Stimulated activated CD8-positive, alpha-beta memory T cell treated with anti-CD3 and anti-CD28 coated beads, Interleukin-12 subunit alpha, Interleukin-12 subunit beta, amount 100 ng/mL, for 24 hours (primary cell): ENCODE data around the gene RCOR1.
"Not testable (repeated sequence)": the region's sequence is repeated elsewhere in the genome, so short reads cannot be mapped to it uniquely, and the experiment has no call there.

ENCODE experiments used
- DNase-seq: peaks from one replicate; pipeline ENCODE4 v3.0.0-alpha.2; 2020; ENCODE audit errors: extremely low read depth

The RCOR1 gene

DNA sequence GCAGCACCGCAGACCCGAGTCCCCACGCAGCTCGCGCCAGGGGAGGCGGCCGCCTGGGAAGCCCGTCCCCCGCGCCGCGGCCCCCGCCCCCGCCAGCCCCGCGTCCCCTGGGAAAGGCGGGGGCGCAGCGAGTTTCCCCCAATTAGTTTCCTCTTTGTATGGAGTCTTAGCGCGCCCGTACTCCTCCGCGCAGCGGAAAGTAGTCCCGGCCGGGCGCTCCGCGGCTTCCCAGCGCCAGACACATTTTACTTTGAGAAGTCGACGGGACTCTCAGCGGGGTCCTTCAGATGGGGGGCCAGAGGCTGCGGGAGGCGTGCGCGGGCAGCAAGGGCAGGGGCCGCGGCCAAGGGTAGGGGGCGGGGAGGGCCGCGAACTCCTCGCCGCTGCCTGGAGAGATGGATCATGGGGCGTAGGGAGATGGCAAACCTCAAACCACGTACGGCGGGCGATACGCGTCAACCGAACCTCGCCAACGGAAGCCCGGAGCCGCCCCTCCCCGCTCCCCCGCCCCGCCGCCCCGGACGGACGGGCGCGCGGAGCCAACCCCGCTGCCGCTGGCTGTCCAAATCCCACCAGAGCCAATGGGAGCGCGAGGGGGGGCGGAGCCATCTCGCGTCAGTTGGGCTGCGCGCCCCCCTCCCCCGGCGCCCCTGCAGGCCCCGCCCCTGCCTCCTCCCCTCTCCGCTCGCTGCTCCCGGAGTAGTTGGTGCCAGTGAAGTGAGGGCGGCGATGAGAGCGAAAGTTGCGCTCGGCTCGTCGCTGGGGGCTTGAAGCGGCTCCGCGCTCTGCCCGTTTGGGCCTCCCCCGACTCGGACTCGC lies at the start of gene RCOR1:
RCOR1 (plus strand) TSS at position 706 of the 819 bp plus-strand sequence. CDS start 238 bp downstream, outside the sequence.
- DNase-seq: peak; percentile 96

DNA sequence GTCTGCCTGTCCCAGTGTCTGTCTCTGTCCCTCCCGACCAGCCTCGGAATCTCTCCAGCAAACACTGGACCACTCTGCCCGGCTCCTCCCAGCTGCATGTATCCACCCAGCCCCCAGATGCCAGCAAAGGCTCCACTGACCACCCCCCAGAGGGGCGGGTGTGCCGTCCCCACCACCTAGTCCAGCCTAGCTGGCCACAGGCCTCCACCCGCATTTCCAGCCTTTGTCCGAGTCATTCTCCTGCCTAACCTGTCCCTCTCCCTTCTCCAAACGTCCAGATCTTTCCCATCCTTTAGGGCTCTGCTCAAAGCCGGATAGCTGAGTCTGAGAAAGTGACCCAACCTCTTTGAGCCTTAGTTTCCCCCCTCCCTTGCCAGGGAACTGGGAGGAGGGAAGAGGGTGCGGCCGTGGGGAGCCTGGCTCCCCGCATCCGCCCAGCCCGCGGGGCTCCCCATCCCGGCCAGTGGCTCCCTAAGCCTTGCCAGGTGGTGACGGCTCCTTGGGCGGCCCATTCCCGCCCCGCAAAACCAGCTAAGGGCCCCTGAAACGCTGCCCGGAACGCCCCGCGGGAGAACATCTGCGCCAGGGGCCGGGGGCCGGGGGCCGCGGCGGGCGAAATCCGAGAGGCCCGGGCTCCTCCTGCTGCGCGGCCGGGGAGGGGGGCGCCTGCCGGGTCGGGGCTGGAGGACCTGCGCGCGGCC lies 48.3 kb upstream of the RCOR1 start:
- DNase-seq: no peak

DNA sequence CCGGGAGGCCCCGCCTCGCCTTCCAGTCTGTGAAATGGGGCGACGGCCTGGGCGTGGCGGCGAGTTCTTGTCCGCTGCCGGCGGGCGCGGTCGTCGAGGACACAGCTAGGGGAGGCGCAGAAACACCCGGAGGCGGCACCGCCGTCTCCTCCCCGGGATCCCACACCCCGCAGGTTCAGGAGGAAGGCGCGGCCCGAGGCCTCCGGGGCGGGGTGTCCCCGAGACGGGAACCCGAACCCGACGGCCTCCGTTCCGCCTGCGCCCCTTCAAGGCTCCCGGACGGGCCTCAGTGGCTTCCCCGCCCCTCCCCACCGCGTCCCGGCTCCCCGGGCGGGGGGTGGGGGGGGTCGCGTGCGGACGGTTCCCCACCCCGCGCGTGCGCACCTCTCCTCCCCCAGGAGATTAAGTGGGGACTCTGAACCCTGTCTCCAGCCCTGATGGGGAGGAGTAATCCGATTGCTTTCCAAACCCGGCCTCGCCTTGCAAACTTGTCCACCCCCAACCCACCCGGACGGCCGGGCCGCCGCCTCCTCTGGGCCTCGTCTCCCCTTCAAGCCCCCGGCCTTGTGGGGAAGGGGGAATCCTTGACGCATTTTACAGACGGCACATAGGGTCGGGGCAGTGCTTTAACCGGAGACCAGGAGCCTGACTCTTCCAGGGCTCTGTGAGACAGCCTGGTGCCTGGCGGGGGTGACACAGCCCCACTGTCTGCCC lies 47.5 kb upstream of the RCOR1 start:
- DNase-seq: no peak

DNA sequence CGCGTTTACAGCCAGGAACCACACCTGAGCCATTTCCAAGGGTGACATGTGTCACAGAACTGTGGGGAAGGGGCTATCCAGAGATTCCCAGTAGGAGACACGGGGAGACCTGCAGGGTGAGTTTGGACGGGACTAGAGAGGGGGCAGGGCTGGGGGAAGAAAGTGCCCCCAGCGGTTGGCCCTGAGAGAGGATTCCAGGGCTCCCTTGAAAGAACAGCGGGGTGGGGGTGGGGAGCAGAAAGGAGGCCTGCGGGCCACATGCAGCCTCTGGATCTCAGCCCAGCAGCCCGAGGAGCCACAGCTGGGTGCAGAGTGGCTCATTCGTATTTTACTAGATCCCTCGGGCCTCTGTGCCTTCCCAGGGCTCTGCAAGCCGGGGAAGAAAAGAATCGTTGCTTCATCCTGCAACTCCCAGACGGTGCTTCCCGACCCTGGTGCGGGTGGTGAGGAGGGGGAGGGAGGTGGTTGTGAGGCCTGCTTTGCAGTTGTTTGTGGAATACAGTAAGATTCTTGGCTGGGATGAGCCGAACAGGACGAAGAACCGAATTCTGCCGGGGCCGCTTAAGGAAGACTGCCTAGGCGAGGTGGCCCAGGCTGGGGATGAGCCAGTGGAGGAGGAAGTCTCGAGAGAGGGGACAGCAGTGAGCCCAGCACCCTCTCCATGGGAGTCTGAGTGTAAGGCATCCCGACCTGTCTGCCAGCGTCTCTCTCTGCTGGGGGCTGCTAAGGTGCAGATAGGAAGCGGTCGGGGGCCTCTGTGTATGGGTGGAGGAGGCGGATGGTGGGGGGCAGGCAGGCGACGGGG lies 46.8 kb upstream of the RCOR1 start:
- DNase-seq: no peak

DNA sequence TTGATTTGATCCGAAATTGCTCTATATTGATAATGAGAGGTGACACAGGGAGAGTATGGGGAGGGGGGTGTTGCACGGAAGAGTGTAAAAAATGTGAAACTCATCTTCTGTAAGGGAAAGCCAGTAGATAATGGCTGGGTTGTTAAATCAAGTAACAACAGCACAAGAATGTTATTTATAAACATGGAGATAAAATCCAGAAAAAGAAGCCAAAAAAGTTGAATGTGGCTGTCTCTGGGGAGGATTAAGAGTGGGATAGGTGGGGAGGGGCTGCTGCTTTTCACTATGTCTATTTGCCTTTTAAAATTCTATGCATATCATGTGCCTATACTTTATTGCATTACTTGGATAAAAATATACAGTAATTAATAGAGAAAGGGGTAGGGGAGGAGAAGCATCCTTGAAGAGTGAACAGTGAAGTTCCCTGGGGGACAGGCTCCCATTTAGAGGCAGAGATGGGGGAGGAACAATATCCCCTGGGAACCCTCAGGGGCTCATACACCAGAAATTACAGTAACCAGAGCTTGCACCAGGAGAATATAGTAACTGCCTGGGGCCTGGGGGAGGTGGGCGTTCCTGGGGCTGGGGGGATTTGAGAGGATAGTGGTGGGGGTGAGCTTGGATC lies 43.7 kb upstream of the RCOR1 start:
- no peak for DNase-seq

DNA sequence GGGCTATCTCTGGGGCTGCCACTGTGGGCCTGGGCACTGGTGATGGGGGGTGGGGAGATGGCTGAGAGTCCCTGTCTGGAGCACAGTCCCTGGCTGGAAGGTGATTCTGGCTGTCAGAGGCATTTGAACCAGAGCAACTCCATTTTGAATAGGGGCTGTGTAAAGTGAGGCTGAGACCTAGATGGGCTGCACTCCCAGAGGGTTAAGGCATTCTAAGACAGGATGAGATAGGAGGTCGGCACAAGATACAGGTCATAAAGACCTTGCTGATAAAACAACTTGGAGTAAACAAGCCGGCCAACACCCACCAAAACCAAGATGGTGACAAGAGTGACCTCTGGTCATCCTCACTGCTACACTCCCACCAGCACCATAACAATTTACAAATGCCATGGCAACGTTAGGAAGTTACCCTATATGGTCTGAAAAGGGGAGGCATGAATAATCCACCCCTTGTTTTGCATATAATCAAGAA lies 41.5 kb upstream of the RCOR1 start:
- not testable (repeated sequence) for DNase-seq

DNA sequence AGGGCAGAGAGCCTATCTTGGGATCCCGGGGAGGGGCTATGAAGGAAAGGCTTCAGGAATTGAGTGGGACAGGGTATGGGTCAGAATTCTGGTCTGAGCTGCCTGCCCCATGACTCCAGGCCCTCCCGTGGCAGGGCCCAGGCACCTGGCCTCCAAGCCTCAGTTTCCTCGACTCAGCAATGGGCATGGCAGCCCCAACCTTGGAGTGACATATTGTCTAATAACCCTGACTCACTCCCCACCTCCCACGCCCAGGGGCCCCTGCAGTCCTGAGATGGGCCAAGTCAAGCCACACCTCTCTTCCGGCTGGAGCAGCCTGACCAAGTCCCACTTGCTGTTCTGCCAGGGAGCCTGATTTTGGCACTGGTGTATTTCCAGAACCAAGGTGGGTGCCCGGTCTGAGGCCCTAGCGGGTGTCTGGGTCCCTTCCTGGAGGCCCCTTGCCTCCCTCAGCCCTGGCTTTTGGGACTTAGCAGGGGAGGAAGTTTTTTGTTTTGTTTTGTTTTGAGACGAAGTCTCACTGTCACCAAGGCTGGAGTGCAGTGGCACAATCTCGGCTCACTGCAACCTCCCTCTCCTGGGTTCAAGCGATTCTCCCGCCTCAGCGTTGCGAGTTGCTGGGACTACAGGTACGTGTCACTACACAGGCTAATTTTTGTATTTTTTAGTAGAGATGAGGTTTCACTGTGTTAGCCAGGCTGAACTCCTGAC lies 40.3 kb upstream of the RCOR1 start:
- no peak for DNase-seq

DNA sequence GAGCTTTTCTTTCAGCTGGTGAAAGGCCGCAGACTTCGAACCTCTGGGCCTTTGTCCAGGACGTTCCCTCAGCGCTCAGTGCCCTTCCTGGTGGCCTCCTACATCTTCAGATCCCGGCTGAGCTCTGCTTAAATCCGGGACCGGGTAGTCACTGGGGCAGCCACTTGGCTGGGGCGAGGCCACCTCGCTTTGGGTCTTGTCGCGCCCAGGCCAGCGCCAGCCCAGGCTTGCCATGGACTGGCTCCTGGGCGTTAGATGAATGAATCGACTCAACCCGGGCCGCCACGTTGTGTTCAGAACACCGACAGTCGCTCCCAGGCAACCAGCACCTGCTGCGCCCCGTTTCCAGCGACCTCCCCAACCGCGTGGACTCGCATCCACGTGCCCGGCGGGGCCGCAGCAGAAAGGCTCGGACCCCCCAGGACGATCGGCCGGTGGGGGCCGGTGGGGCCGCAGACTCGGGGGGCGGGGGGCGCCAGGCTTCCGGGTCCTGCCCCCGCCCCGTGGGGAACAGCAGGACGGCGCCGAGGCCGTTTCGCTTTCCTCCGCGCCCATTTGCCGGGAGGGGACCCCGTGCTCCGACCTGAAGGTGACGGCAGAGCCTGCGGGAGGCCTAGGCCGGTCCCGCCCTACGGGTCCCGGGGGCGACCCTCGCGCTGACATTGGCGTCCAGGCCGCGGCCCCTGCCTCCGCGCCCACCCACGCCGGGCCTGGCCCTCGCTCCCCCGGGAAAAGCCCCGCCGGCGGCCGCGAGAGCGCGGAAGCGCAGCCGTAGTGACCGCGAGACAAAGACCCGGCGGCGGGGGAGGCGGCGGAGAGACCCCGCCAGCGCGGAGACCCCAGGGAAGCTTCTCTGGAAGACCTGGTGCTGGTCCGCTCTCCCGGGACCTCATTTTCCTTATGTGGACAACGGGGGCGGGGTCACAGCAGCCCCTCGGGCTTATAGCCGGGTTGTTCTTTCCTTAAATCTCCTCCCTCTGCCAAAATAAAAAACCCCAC lies 37.3 kb upstream of the RCOR1 start:
- DNase-seq: no peak

DNA sequence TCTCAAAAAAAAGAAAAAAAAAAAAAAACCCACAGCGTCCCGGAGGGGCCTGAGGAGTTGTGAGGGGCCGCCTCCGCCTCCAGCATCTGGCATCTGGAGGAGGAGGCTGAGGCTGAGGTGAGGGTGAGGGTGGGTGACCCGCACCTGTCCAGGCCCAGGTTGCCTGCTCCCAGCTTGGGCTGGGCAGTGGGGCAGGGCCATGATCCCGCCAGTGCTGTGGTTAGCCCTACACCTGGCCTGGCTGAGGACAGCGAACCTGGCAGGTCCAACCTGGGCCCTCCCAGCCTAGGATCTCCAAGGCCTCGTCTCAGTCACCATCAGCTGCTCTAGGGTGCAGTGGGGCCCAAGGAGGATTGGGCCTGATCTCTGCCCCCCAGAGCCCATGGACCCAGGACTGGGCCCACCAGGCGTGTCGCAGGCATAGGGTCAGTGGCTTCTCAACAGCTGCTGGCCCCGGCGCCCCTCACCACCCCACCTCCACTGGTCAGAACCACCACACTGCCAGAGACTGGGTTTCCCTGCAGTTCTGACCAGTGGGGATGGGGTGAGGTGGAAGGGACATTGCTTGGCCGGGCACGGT lies 36.3 kb upstream of the RCOR1 start:
- DNase-seq: no peak

DNA sequence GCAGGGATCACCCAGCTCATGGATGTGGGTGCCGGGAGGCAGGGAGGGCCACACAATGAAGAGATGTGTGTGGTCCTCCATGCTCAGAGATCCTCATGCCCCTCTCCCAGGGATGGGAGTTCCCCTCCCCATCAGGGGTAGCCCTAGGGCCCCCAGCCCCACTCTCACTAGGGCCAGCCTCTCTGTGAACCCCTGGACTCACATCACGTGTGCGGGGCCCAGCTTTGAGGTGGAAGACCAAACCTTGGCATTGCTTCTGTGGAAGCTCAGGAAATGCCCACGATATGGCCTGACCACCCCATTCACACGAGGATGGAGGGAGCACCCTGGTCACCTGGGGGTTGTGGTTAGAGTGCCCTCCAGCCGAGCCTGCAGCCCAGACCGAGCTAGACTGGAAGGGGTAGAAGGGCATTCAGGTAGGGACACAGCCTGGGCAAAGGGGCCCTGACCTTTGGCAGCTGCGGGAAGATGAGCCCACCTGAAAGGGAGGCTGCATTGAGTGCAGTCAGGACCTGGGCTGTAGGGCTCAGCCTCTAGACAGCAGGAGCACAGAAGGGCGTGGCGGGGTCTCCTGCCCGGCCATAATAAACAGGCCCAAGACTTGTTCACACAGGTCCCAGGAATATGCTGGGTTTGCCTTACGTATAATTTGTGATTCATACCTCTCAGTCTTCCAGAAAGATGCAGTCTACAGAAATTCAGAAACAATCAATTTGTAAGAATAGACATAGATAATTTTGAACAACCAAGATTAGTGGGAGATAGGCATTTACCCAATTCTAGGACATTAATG lies 34.8 kb upstream of the RCOR1 start:
- DNase-seq: no peak

DNA sequence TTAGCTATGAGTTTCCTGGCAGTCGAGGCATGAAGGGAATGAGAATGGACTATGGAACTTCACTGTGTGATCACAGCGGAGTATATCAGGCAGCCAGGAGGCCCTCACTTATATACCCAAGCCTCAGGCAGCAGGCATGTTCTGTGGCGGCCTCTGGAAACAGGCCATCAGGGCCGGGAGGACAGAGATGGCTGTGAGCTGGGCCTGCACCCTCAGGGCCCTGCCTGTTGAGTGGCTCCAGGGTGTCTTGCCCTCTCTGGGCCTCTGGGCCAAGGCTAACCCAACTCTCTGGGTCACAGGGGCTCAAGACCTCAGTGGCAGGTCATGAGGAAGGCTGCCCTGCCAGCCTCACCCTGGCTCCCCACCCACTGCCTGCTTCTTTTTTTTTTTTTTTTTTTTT lies 33.9 kb upstream of the RCOR1 start:
- DNase-seq: no peak

DNA sequence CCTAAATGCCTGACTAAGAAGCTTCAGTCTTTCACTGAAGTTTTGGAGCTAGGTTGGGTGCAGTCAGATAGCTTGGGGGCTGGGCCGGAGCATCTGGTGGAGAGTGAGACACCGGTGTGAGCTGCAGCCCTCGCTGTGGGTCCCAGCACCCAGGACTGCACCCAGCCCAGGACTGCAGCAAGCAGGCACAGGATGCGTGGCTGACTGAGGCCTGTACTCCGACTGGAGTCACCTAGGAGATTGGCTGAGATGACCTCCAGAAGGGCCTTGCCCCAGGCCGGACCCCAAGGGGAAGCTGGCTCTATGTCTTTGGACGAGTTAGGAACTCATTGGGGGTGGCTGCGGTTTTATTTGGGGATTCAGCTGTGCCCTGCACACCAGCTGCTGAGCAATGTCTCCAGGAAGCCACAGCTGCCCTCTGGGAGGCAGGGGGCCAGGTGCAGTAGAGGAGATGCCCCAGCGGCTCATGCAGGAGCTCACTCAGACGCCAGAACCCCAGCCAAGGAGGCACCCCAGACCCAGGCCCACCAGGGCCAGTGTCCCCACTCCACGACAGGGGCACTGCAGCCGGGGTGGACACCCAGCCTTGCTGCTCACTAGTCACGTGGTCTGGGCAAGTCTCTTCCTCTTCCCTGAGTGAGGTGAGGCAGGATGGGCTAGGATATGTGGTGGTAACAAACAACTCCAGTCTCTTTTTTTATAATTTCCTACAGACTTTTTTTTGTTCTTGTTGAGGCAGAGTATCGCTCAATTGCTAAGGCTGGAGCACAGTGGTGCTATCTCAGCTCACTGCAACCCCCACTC lies 31.8 kb upstream of the RCOR1 start:
- no peak for DNase-seq

DNA sequence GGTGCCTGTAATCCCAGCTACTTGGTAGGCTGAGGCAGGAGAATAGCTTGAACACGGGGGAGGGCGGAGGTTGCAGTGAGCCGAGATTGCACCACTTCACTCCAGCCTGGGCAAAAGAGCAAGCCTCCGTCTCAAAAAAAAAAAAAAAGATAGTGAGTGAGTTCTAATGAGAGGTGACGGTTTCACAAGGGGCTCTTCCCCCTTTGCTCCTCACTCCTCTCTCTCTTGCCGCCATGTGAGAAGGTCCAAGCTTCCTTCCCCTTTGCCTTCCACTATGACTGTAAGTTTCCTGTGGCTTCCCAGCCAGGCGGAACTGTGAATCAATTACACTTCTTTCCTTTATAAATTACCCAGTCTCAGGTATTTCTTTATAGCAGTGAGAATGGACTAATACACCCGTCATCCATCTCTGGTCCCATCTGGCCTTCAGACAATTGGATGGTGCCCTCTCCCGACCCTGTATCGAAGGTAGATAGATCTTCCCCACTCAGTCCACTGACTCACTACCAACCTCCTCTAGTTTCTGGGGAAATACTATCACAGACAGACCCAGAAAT lies 27.0 kb upstream of the RCOR1 start:
- DNase-seq: no peak

DNA sequence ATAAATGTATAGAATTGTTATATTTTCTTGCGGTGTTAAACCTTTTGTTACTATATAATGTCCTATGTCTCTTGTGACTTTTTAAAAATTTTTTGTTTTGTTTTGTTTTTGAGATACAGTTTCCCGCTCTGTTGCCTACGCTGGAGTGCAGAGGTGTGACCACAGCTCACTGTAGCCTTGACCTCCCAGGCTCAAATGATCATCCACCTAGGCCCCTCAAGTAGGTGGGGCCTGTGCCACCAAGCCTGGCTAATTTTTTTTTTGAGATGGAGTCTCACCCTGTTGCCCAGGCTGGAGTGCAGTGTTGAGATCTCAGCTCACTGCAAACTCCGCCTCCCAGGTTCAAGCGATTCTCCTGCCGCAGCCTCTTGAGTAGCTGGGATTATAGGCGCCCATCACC lies 26.5 kb upstream of the RCOR1 start:
- no peak for DNase-seq

DNA sequence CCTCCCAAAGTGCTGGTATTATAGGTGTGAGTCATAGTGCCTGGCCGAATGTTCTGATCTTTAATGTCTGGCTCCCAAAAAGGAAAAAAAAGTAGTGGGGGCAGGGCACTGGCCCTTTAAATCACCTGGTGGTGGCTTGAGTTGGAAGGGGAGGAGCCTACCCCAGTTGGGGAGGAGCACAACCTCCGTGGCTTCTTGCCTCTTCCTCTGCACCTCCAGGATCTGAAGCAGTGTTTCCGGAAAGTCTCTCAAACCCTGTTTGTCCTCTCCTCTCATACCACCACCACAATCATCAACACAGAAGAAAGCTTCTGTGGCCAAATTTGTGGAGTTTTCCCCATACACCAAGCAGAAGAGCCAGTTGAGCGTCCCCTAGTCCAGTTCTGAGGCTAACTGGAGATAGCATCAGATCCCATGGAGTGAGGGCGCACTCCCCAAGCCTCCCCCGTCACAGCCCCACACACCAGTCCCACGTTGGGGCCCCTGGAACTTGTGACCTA lies 24.3 kb upstream of the RCOR1 start:
- no peak for DNase-seq

DNA sequence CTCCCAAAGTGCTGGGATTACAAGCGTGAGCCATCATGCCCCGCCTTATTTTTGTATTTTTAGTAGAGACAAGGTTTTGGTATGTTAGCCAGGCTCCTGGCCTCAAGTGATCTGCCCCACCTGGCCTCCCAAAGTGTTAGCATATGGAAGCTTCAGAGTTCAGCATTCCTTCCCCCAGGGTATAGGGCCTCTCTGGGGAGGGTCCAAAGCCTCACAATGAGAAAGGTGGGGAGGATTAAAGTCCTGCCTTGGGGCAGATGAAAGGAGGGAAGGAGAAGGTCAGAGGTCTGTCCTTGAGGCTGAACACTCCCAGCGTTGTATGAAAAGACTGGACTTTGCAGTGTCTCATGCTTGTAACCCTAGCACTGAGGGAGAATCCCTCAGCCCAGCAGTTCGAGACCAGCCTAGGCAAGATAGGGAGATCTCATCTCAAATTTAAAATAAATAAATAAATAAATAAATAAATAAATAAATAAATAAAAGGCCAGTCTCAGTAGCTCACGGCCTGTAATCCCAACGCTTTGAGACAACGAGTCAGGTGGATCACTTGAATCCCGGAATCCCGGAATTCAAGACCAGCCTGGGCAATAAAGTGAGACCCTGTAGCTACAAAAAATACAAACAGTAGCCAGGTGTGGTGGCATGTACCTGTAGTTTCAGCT lies 22.0 kb upstream of the RCOR1 start:
- DNase-seq: no peak
